ENCODE results near the gene EGR1.

- TF ChIP-seq CTCF (conservative IDR thresholded peaks at IDR 0.05; ENCODE audit: low read depth, low read length): no peak
- no peak for TF ChIP-seq MXI1 (IDR thresholded peaks at IDR 0.05; ENCODE audit: borderline replicate concordance, low read depth, low read length)
Observed at GRCh38 chr5:138508958-138509357, 43.7 kb downstream of the EGR1 start.

Data from IMR-90 (cell line).